Measurements from ENCODE around the gene TLE3. TPM values are rescaled to one million over a fixed set of nuclear protein-coding genes. Genes with fewer than 3 reads are reported as not detected.

The TLE3 gene
- total and polyA plus RNA-seq, 2 experiments from 2014 or later, result 20.5 to 38.2 TPM

- TF ChIP-seq, protein P1, sequence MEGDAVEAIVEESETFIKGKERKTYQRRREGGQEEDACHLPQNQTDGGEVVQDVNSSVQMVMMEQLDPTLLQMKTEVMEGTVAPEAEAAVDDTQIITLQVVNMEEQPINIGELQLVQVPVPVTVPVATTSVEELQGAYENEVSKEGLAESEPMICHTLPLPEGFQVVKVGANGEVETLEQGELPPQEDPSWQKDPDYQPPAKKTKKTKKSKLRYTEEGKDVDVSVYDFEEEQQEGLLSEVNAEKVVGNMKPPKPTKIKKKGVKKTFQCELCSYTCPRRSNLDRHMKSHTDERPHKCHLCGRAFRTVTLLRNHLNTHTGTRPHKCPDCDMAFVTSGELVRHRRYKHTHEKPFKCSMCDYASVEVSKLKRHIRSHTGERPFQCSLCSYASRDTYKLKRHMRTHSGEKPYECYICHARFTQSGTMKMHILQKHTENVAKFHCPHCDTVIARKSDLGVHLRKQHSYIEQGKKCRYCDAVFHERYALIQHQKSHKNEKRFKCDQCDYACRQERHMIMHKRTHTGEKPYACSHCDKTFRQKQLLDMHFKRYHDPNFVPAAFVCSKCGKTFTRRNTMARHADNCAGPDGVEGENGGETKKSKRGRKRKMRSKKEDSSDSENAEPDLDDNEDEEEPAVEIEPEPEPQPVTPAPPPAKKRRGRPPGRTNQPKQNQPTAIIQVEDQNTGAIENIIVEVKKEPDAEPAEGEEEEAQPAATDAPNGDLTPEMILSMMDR (IDR thresholded peaks at IDR 0.05; ENCODE audit: low read depth, low read length), result no peak
- Histone ChIP-seq H3K27ac (no peak overlapping the region), H3K27me3 (no peaks in the 10 kb centered on the region), H3K36me3 (no peaks in the 10 kb centered on the region), H3K4me3 (no peak overlapping the region), H3K4me1 (ENCODE audit: low read depth) (peaks cover 12% of the 10 kb centered on the region), H3K9me3 (ENCODE audit: low read depth) (no peaks in the 10 kb centered on the region)
- DNase-seq (ENCODE audit: low read depth in 1 of 2, low spot score in 1 of 2), result peak in 1 of 2 donors; percentile 84
Observed at GRCh38 chr15:70023064-70023768, 74.5 kb downstream of the TLE3 start.

GRCh38 chr15:70020229-70020628 is 77.5 kb downstream of the TLE3 start:
- H3K36me3 ChIP-seq, result no peaks in the 10 kb centered on the region
- H3K4me1 ChIP-seq (ENCODE audit: low read depth), result peaks cover 12% of the 10 kb centered on the region
- no peak for DNase-seq (ENCODE audit: low read depth in 1 of 2, low spot score in 1 of 2)

GRCh38 chr15:70018646-70019600 is 78.8 kb downstream of the TLE3 start:
- Histone ChIP-seq H3K27me3 (peaks cover 2% of the 10 kb centered on the region), H3K4me3 (no peak overlapping the region), H3K36me3 (no peaks in the 10 kb centered on the region), H3K27ac (no peak overlapping the region), H3K4me1 (ENCODE audit: low read depth) (peaks cover 7% of the 10 kb centered on the region), H3K9me3 (ENCODE audit: low read depth) (no peaks in the 10 kb centered on the region)
- TF ChIP-seq, protein P1 (IDR thresholded peaks at IDR 0.05; ENCODE audit: low read depth, low read length), result no peak
- no peak for DNase-seq (ENCODE audit: low read depth in 1 of 2, low spot score in 1 of 2)

More at GRCh38 chr15:70020229-70020628, 77.5 kb downstream of the TLE3 start:
- Histone ChIP-seq H3K27me3 (peaks cover under 1% of the 10 kb centered on the region), H3K27ac (no peak overlapping the region), H3K9me3 (ENCODE audit: low read depth) (no peaks in the 10 kb centered on the region), H3K4me3 (no peak overlapping the region)
- TF ChIP-seq, protein P1 (IDR thresholded peaks at IDR 0.05; ENCODE audit: low read depth, low read length), result no peak

GRCh38 chr15:70017801-70018200 is 79.9 kb downstream of the TLE3 start:
- no peak for DNase-seq (ENCODE audit: low read depth in 1 of 2, low spot score in 1 of 2)
- Histone ChIP-seq H3K4me3 (no peak overlapping the region), H3K4me1 (ENCODE audit: low read depth) (no peaks in the 10 kb centered on the region), H3K27me3 (peaks cover 2% of the 10 kb centered on the region), H3K36me3 (no peaks in the 10 kb centered on the region), H3K27ac (no peak overlapping the region), H3K9me3 (ENCODE audit: low read depth) (no peaks in the 10 kb centered on the region)
- TF ChIP-seq, protein P1 (IDR thresholded peaks at IDR 0.05; ENCODE audit: low read depth, low read length), result no peak

- H3K9me3 ChIP-seq (ENCODE audit: low read depth), result no peaks in the 10 kb centered on the region
- no peak overlapping the region for H3K4me3 ChIP-seq
- no peak for DNase-seq (ENCODE audit: low read depth in 1 of 2, low spot score in 1 of 2)
- peaks cover 2% of the 10 kb centered on the region for H3K27me3 ChIP-seq
- H3K36me3 ChIP-seq, result no peaks in the 10 kb centered on the region
- H3K4me1 ChIP-seq (ENCODE audit: low read depth), result no peaks in the 10 kb centered on the region
- TF ChIP-seq, protein P1 (IDR thresholded peaks at IDR 0.05; ENCODE audit: low read depth, low read length), result no peak
- H3K27ac ChIP-seq, result no peak overlapping the region
Observed at GRCh38 chr15:70017025-70017424, 80.7 kb downstream of the TLE3 start.
